HG02759 (cell line): ENCODE measurements around the gene DBX2.
"Not testable (repeated sequence)": the region's sequence is repeated elsewhere in the genome, so short reads cannot be mapped to it uniquely, and the experiment has no call there.

Source experiments
- ATAC-seq: cut with Tn5 transposase; IDR thresholded peaks from one replicate; pipeline ENCODE4 v1.9.1; 2021; ENCODE audit warnings: mild to moderate bottlenecking, moderate library complexity; ENCODE audit not compliant: unreplicated experiment

The DBX2 gene

GRCh38 chr12:45050751-45051571 lies at the start of gene DBX2:
TSS of gene DBX2 (minus strand) at chr12:45051099. CDS start at chr12:45050927, 172 bp downstream.
- ATAC-seq = no peak

- no peak for ATAC-seq
Observed at GRCh38 chr12:45098766-45099165, 47.9 kb upstream of the DBX2 start.

GRCh38 chr12:45095417-45095816 lies 44.5 kb upstream of the DBX2 start:
- ATAC-seq = not testable (repeated sequence)

- ATAC-seq = no peak
Observed at GRCh38 chr12:45093051-45093450, 42.2 kb upstream of the DBX2 start.

- ATAC-seq = no peak
Observed at GRCh38 chr12:45089411-45090075, 38.6 kb upstream of the DBX2 start.

- ATAC-seq = no peak
Observed at GRCh38 chr12:45088608-45089007, 37.7 kb upstream of the DBX2 start.

GRCh38 chr12:45084248-45084647 lies 33.3 kb upstream of the DBX2 start:
- ATAC-seq = not testable (repeated sequence)

GRCh38 chr12:45077251-45077650 lies 26.4 kb upstream of the DBX2 start:
- no peak for ATAC-seq

GRCh38 chr12:45076417-45077026 lies 25.6 kb upstream of the DBX2 start:
- ATAC-seq = no peak

- no peak for ATAC-seq
Observed at GRCh38 chr12:45075587-45076282, 24.8 kb upstream of the DBX2 start.

GRCh38 chr12:45065125-45065626 lies 14.3 kb upstream of the DBX2 start:
- no peak for ATAC-seq

- no peak for ATAC-seq
Observed at GRCh38 chr12:45060976-45061375, 10.1 kb upstream of the DBX2 start.

- ATAC-seq = no peak
Observed at GRCh38 chr12:45051572-45052125, 750 bp upstream of the DBX2 start.

GRCh38 chr12:45049912-45050750 lies 768 bp downstream of the DBX2 start:
- ATAC-seq = no peak

GRCh38 chr12:45042599-45042998 lies 8.3 kb downstream of the DBX2 start:
- ATAC-seq = no peak

GRCh38 chr12:45040977-45041376 lies 9.9 kb downstream of the DBX2 start:
- no peak for ATAC-seq

GRCh38 chr12:45039757-45040156 lies 11.1 kb downstream of the DBX2 start:
- no peak for ATAC-seq

GRCh38 chr12:45034861-45035265 lies 16.0 kb downstream of the DBX2 start:
- ATAC-seq = no peak

GRCh38 chr12:45017916-45018315 lies 33.0 kb downstream of the DBX2 start:
- ATAC-seq = no peak

- no peak for ATAC-seq
Observed at GRCh38 chr12:45014396-45014795, 36.5 kb downstream of the DBX2 start.
